PC-9 (cell line): ENCODE results near the gene COL5A3. TPM values are rescaled to one million over a fixed set of nuclear protein-coding genes. Genes with fewer than 3 reads are reported as not detected.

Source experiments
- BruUV-seq: library from RNA; stranded (reverse); fragments of 400-500 nt; replicated peaks from 2 replicates; lab custom pipeline; 2021; lab: Mats Ljungman, UMichigan
- CTCF ChIA-PET: fragments of 300-600 bp; sonication (Branson Sonifier 250); formaldehyde crosslinking; loops from one replicate; lab custom pipeline; 2022; ENCODE audit warnings: antibody characterized with exemption; lab: Charles Lee
- POLR2A ChIA-PET: fragments of 300-600 bp; sonication (Branson Sonifier 250); formaldehyde crosslinking; loops from one replicate; lab custom pipeline; 2022; ENCODE audit warnings: antibody characterized with exemption; ENCODE audit not compliant: unreplicated experiment; lab: Charles Lee
- DNase-seq, 2 experiments: peaks; one replicate each; pipeline versions ENCODE4 v3.0.0 to v3.0.0-alpha.2; 2015 to 2022; ENCODE audit warnings: mixed read lengths in 1 of 2
- H2AFZ ChIP-seq: fragments of 200-600 bp; sonication (generic); 2 replicates; pipeline ENCODE4 v1.8.1; 2017; ENCODE audit warnings: antibody characterized with exemption
- H3F3A ChIP-seq: fragments of 200-600 bp; sonication (generic); 2 replicates; pipeline ENCODE4 v1.8.1; 2017; ENCODE audit warnings: antibody characterized with exemption, mild to moderate bottlenecking, low read depth; ENCODE audit not compliant: insufficient read depth
- H3K27ac ChIP-seq: fragments of 200-600 bp; sonication (generic); 2 replicates; pipeline ENCODE4 v1.6.1; 2016; ENCODE audit warnings: mixed run types
- H3K27me3 ChIP-seq: fragments of 200-600 bp; sonication (generic); 2 replicates; pipeline ENCODE4 v1.6.1; 2016; ENCODE audit warnings: low read depth, mixed run types; ENCODE audit not compliant: insufficient read depth
- H3K36me3 ChIP-seq: fragments of 200-600 bp; sonication (generic); 2 replicates; pipeline ENCODE4 v1.6.1; 2016; ENCODE audit warnings: low read depth, mixed run types
- H3K4me1 ChIP-seq: fragments of 200-600 bp; sonication (generic); replicated peaks from 2 replicates; pipeline ENCODE4 v1.6.1; 2016; ENCODE audit warnings: mixed run types; ENCODE audit not compliant: insufficient read depth
- H3K4me2 ChIP-seq: fragments of 200-600 bp; sonication (generic); 2 replicates; pipeline ENCODE4 v1.6.1; 2017; ENCODE audit warnings: mixed run types
- H3K4me3 ChIP-seq: fragments of 200-600 bp; sonication (generic); 2 replicates; pipeline ENCODE4 v1.6.1; 2016; ENCODE audit warnings: mixed run types
- H3K79me2 ChIP-seq: fragments of 200-600 bp; sonication (generic); 2 replicates; pipeline ENCODE4 v1.6.1; 2017; ENCODE audit warnings: low read depth, mixed run types
- H3K9me2 ChIP-seq: fragments of 200-600 bp; sonication (generic); 2 replicates; pipeline ENCODE4 v1.8.1; 2017; ENCODE audit warnings: mild to moderate bottlenecking; ENCODE audit not compliant: insufficient read depth
- H3K9me3 ChIP-seq: fragments of 200-600 bp; sonication (generic); 2 replicates; pipeline ENCODE4 v1.8.1; 2016; ENCODE audit warnings: low read depth; ENCODE audit not compliant: insufficient read depth
- H4K20me1 ChIP-seq: fragments of 200-600 bp; sonication (generic); 2 replicates; pipeline ENCODE4 v1.8.1; 2017; ENCODE audit not compliant: insufficient read depth
- CTCF ChIP-seq: fragments of 200-600 bp; sonication (generic); conservative IDR thresholded peaks from 2 replicates; pipeline ENCODE4 v1.6.1; 2017; ENCODE audit warnings: mixed run types, antibody characterized with exemption, mild to moderate bottlenecking, moderate library complexity
- EZH2 ChIP-seq: fragments of 200-600 bp; sonication (generic); IDR thresholded peaks from 2 replicates; pipeline ENCODE4 v1.8.0; 2017; ENCODE audit warnings: antibody characterized with exemption, low read depth
- intact Hi-C: fragments of 100-400 bp; cut with micrococcal nuclease; formaldehyde crosslinking; loops from one replicate; pipeline ENCODE4 v1.10.0; 2022; ENCODE audit not compliant: unreplicated experiment
- total RNA-seq: library from RNA; stranded (reverse); gene quantifications from 2 replicates; pipeline ENCODE4 v1.2.3, GENCODE V29; 2021

The COL5A3 gene
- total RNA-seq, 1 experiment from 2014 or later = not detected

- Histone ChIP-seq H3K27ac (no peak overlapping the region), H2AFZ (no peak overlapping the region), H3K4me2 (no peak overlapping the region), H3K4me1 (no peaks in the 10 kb centered on the region), H3F3A (no peaks in the 10 kb centered on the region), H3K9me3 (no peaks in the 10 kb centered on the region), H3K9me2 (no peaks in the 10 kb centered on the region; the same call in 1 of the 2 replicates), H3K79me2 (no peaks in the 10 kb centered on the region), H3K27me3 (peaks cover 67% of the 10 kb centered on the region), H3K4me3 (no peak overlapping the region), H4K20me1 (no peaks in the 10 kb centered on the region), H3K36me3 (no peaks in the 10 kb centered on the region)
- TF ChIP-seq CTCF (no peak), EZH2 (no peak)
- DNase-seq = no peak
- ChIA-PET POLR2A (no interaction called here), CTCF (no interaction called here)
- no TSS peak for BruUV-seq
- intact Hi-C loops = no loop called here
Observed at GRCh38 chr19:9969688-9969975, 40.7 kb downstream of the COL5A3 start.

GRCh38 chr19:9968820-9969687 lies 41.2 kb downstream of the COL5A3 start:
- H3K4me2 ChIP-seq = no peak overlapping the region

GRCh38 chr19:9967326-9967725 lies 43.0 kb downstream of the COL5A3 start:
- no peak overlapping the region for H2AFZ ChIP-seq
- H3K9me2 ChIP-seq = no peaks in the 10 kb centered on the region; the same call in 1 of the 2 replicates
- no peak for DNase-seq
- H3K27ac ChIP-seq = no peak overlapping the region
- no peak overlapping the region for H3K4me2 ChIP-seq
- intact Hi-C loops = no loop called here
- H3K4me1 ChIP-seq = no peaks in the 10 kb centered on the region
- H3K79me2 ChIP-seq = no peaks in the 10 kb centered on the region
- no TSS peak for BruUV-seq
- H3K4me3 ChIP-seq = no peak overlapping the region
- ChIA-PET POLR2A (no interaction called here), CTCF (no interaction called here)
- H3K27me3 ChIP-seq = peaks cover 53% of the 10 kb centered on the region
- H4K20me1 ChIP-seq = no peaks in the 10 kb centered on the region
- H3K9me3 ChIP-seq = no peaks in the 10 kb centered on the region
- no peaks in the 10 kb centered on the region for H3K36me3 ChIP-seq
- TF ChIP-seq EZH2 = no peak
- H3F3A ChIP-seq = no peaks in the 10 kb centered on the region

More at GRCh38 chr19:9968820-9969687, 41.2 kb downstream of the COL5A3 start:
- H4K20me1 ChIP-seq = no peaks in the 10 kb centered on the region
- ChIA-PET POLR2A (no interaction called here), CTCF (no interaction called here)
- no peaks in the 10 kb centered on the region for H3K79me2 ChIP-seq
- H2AFZ ChIP-seq = no peak overlapping the region
- H3K27ac ChIP-seq = no peak overlapping the region
- no peaks in the 10 kb centered on the region for H3K4me1 ChIP-seq
- no peaks in the 10 kb centered on the region for H3K36me3 ChIP-seq
- TF ChIP-seq EZH2 (no peak), CTCF (no peak)
- H3K27me3 ChIP-seq = peaks cover 62% of the 10 kb centered on the region
- H3K9me2 ChIP-seq = no peaks in the 10 kb centered on the region; the same call in 1 of the 2 replicates
- intact Hi-C loops = no loop called here
- H3F3A ChIP-seq = no peaks in the 10 kb centered on the region
- no peak overlapping the region for H3K4me3 ChIP-seq
- no TSS peak for BruUV-seq
- no peak for DNase-seq
- H3K9me3 ChIP-seq = no peaks in the 10 kb centered on the region
